Astrocyte (in vitro differentiated cells and primary cell): ENCODE measurements around the gene NAB1. TPM values are rescaled to one million over a fixed set of nuclear protein-coding genes. Genes with fewer than 3 reads are reported as not detected.

ENCODE experiments used
- DNase-seq: peaks from one replicate; pipeline ENCODE4 v3.0.0-alpha.2; 2010; ENCODE audit warnings: low read depth
- FAIRE-seq: peaks from 2 replicates; lab custom pipeline; 2011; peaks lifted over from hg19 to GRCh38; lab: Jason Lieb, UNC
- H2AFZ ChIP-seq: 2 replicates; pipeline ENCODE4 v1.6.0; 2012; ENCODE audit warnings: low read depth, low read length, inconsistent platforms
- H3K27ac ChIP-seq: 2 replicates; pipeline ENCODE4 v1.5.1; 2011; ENCODE audit warnings: low read depth, low read length, inconsistent platforms
- H3K27me3 ChIP-seq: 2 replicates; pipeline ENCODE4 v1.6.0; 2011; ENCODE audit warnings: low read length, inconsistent platforms; ENCODE audit not compliant: insufficient read depth
- H3K36me3 ChIP-seq: 2 replicates; pipeline ENCODE4 v1.5.1; 2011; ENCODE audit warnings: low read length, inconsistent platforms; ENCODE audit not compliant: insufficient read depth
- H3K4me1 ChIP-seq: 2 replicates; pipeline ENCODE4 v1.5.1; 2011; ENCODE audit warnings: low read length, inconsistent platforms; ENCODE audit not compliant: insufficient read depth
- H3K4me2 ChIP-seq: 2 replicates; pipeline ENCODE4 v1.6.0; 2012; ENCODE audit warnings: low read length, inconsistent platforms
- H3K4me3 ChIP-seq: 2 replicates; pipeline ENCODE4 v1.5.1; 2011; ENCODE audit warnings: low read depth, mild to moderate bottlenecking, low read length, inconsistent platforms; ENCODE audit not compliant: insufficient read depth
- H3K79me2 ChIP-seq: 2 replicates; pipeline ENCODE4 v1.6.0; 2012; ENCODE audit warnings: mild to moderate bottlenecking, low read length, inconsistent platforms; ENCODE audit not compliant: insufficient read depth
- H3K9ac ChIP-seq: 2 replicates; pipeline ENCODE4 v1.6.0; 2012; ENCODE audit warnings: mild to moderate bottlenecking, low read length, inconsistent platforms
- H3K9me3 ChIP-seq: 2 replicates; pipeline ENCODE4 v1.5.1; 2012; ENCODE audit warnings: low read depth, mild to moderate bottlenecking, low read length, inconsistent platforms; ENCODE audit not compliant: insufficient read depth
- H4K20me1 ChIP-seq: 2 replicates; pipeline ENCODE4 v1.6.0; 2012; ENCODE audit warnings: low read length, inconsistent platforms; ENCODE audit not compliant: insufficient read depth
- H3K27ac Mint-ChIP-seq: one replicate; pipeline ENCODE4 v1.8.0; 2021; ENCODE audit warnings: mild to moderate bottlenecking, mixed read lengths; ENCODE audit not compliant: unreplicated experiment
- H3K27me3 Mint-ChIP-seq: one replicate; pipeline ENCODE4 v1.8.0; 2021; ENCODE audit warnings: low read depth, mixed read lengths; ENCODE audit not compliant: unreplicated experiment
- H3K36me3 Mint-ChIP-seq: one replicate; pipeline ENCODE4 v1.8.0; 2021; ENCODE audit warnings: low read depth, mixed read lengths; ENCODE audit not compliant: unreplicated experiment
- H3K4me1 Mint-ChIP-seq: one replicate; pipeline ENCODE4 v1.8.0; 2021; ENCODE audit warnings: low read depth, mixed read lengths; ENCODE audit not compliant: unreplicated experiment
- H3K4me3 Mint-ChIP-seq: one replicate; pipeline ENCODE4 v1.8.0; 2021; ENCODE audit warnings: mild to moderate bottlenecking, moderate library complexity, mixed read lengths; ENCODE audit not compliant: unreplicated experiment
- H3K9me3 Mint-ChIP-seq: one replicate; pipeline ENCODE4 v1.8.0; 2021; ENCODE audit warnings: mild to moderate bottlenecking, mixed read lengths; ENCODE audit not compliant: unreplicated experiment
- CTCF ChIP-seq: IDR thresholded peaks from 2 replicates; pipeline ENCODE4 v1.5.1; 2011; ENCODE audit warnings: low read depth, mild to moderate bottlenecking, inconsistent platforms, low read length, moderate library complexity; ENCODE audit not compliant: insufficient read depth
- EZH2 ChIP-seq: IDR thresholded peaks from 2 replicates; pipeline ENCODE4 v1.6.1; 2012; ENCODE audit warnings: mild to moderate bottlenecking, low read length, inconsistent platforms; ENCODE audit not compliant: insufficient read depth
- total RNA-seq: library from RNA; stranded (reverse); gene quantifications from 2 replicates; pipeline ENCODE4 v1.2.1, GENCODE V29; 2021

Gene NAB1
- total RNA-seq, 1 donor from 2014 or later, result 25.4 TPM

GRCh38 chr2:190663348-190663747 lies 14.5 kb downstream of the NAB1 start:
- peaks cover 58% of the 10 kb centered on the region for H3K79me2 ChIP-seq
- no peak for DNase-seq
- H3K9me3 Mint-ChIP-seq, result no peaks in the 10 kb centered on the region

GRCh38 chr2:190663839-190664238 lies 15.0 kb downstream of the NAB1 start:
- H3K36me3 Mint-ChIP-seq, result peaks cover 8% of the 10 kb centered on the region
- no peaks in the 10 kb centered on the region for H3K27me3 Mint-ChIP-seq
- no peaks in the 10 kb centered on the region for H3K9me3 ChIP-seq
- peak; percentile 37 for DNase-seq
- H3K79me2 ChIP-seq, result peaks cover 55% of the 10 kb centered on the region
- H3K4me2 ChIP-seq, result peak overlapping the region; percentile 5
- H3K27ac Mint-ChIP-seq, result peak overlapping the region; percentile 84
- FAIRE-seq, result no peak
- H3K4me3 Mint-ChIP-seq, result no peak overlapping the region
- peaks cover 15% of the 10 kb centered on the region for H4K20me1 ChIP-seq
- peak overlapping the region; percentile 25 for H3K27ac ChIP-seq
- no peaks in the 10 kb centered on the region for H3K9me3 Mint-ChIP-seq
- H2AFZ ChIP-seq, result no peak overlapping the region
- no peaks in the 10 kb centered on the region for H3K27me3 ChIP-seq
- peaks cover 3% of the 10 kb centered on the region for H3K36me3 ChIP-seq
- no peak overlapping the region for H3K4me3 ChIP-seq
- peaks cover 17% of the 10 kb centered on the region for H3K4me1 Mint-ChIP-seq
- no peak for TF ChIP-seq CTCF
- no peak for TF ChIP-seq EZH2
- H3K9ac ChIP-seq, result no peak overlapping the region
- H3K4me1 ChIP-seq, result peaks cover 3% of the 10 kb centered on the region

More at GRCh38 chr2:190663348-190663747, 14.5 kb downstream of the NAB1 start:
- Histone ChIP-seq H3K9me3 (no peaks in the 10 kb centered on the region), H3K4me3 (no peak overlapping the region), H2AFZ (no peak overlapping the region), H3K4me1 (peaks cover 3% of the 10 kb centered on the region), H3K9ac (no peak overlapping the region), H3K4me2 (no peak overlapping the region), H3K36me3 (peaks cover 3% of the 10 kb centered on the region), H3K27ac (no peak overlapping the region), H4K20me1 (peaks cover 20% of the 10 kb centered on the region), H3K27me3 (no peaks in the 10 kb centered on the region)
- peak overlapping the region; percentile 35 for H3K27ac Mint-ChIP-seq
- H3K27me3 Mint-ChIP-seq, result no peaks in the 10 kb centered on the region
- peaks cover 8% of the 10 kb centered on the region for H3K36me3 Mint-ChIP-seq
- no peak for FAIRE-seq
- peaks cover 15% of the 10 kb centered on the region for H3K4me1 Mint-ChIP-seq
- H3K4me3 Mint-ChIP-seq, result no peak overlapping the region
- TF ChIP-seq EZH2 (no peak), CTCF (no peak)

- no peaks in the 10 kb centered on the region for H3K9me3 ChIP-seq
- Mint-ChIP-seq H3K27ac (peak overlapping the region; percentile 84), H3K4me3 (no peak overlapping the region), H3K27me3 (no peaks in the 10 kb centered on the region), H3K9me3 (no peaks in the 10 kb centered on the region), H3K4me1 (peaks cover 18% of the 10 kb centered on the region), H3K36me3 (peaks cover 8% of the 10 kb centered on the region)
- H3K4me1 ChIP-seq, result peaks cover 3% of the 10 kb centered on the region
- H3K27me3 ChIP-seq, result no peaks in the 10 kb centered on the region
- FAIRE-seq (no peak), DNase-seq (peak; percentile 76)
- H3K9ac ChIP-seq, result no peak overlapping the region
- H3K79me2 ChIP-seq, result peaks cover 53% of the 10 kb centered on the region
- TF ChIP-seq EZH2, result no peak
- TF ChIP-seq CTCF, result no peak
- H3K4me3 ChIP-seq, result no peak overlapping the region
- H2AFZ ChIP-seq, result no peak overlapping the region
- peak overlapping the region; percentile 5 for H3K4me2 ChIP-seq
- peaks cover 13% of the 10 kb centered on the region for H4K20me1 ChIP-seq
- H3K27ac ChIP-seq, result peak overlapping the region; percentile 25
- H3K36me3 ChIP-seq, result peaks cover 3% of the 10 kb centered on the region
These were observed 15.4 kb downstream of the NAB1 start for GRCh38 chr2:190664240-190664639.
